Uterus (tissue), 2 donors: ENCODE results near the gene TRUB1.

ENCODE experiments used
- CTCF ChIP-seq, 4 experiments: fragments of 200-600 bp in 2 of 4; fragments of 450-650 bp in 2 of 4; sonication (generic) in 2 of 4; IDR thresholded peaks; one replicate each; pipeline ENCODE4 v1.5.1; 2016 to 2019; ENCODE audit warnings: antibody characterized with exemption in 4 of 4, mild to moderate bottlenecking in 2 of 4, moderate library complexity in 1 of 4
- POLR2A ChIP-seq, 2 donors: fragments of 450-650 bp; IDR thresholded peaks; one replicate each; pipeline ENCODE4 v1.6.1; 2016; ENCODE audit warnings: antibody characterized with exemption in 2 of 2, mild to moderate bottlenecking in 1 of 2, moderate library complexity in 1 of 2

GRCh38 chr10:114975091-114975490 lies 37.1 kb downstream of the TRUB1 start:
- TF ChIP-seq CTCF (IDR thresholded peaks at IDR 0.05) (no peak), POLR2A (IDR thresholded peaks at IDR 0.05) (no peak)
